22Rv1 (cell line): ENCODE data around the gene RETREG1.
A peak's percentile ranks its signal among the peaks of the same experiment; 100 is the strongest.

ENCODE experiments used
- H3K27ac ChIP-seq: fragments of 450-650 bp; 2 replicates; pipeline ENCODE4 v1.5.1; 2017
- CTCF ChIP-seq: fragments of 450-650 bp; IDR thresholded peaks from 2 replicates; pipeline ENCODE4 v1.5.1; 2017; ENCODE audit warnings: mild to moderate bottlenecking
- ZFX ChIP-seq: fragments of 450-650 bp; IDR thresholded peaks from 2 replicates; pipeline ENCODE4 v1.6.1; 2017; ENCODE audit warnings: antibody characterized with exemption, borderline replicate concordance

RETREG1 gene

GRCh38 chr5:16551628-16552027 is 65.2 kb downstream of the RETREG1 start:
- TF ChIP-seq ZFX, result no peak
- no peak for TF ChIP-seq CTCF
- no peak overlapping the region for H3K27ac ChIP-seq

GRCh38 chr5:16550316-16550952 is 66.4 kb downstream of the RETREG1 start:
- no peak for TF ChIP-seq ZFX
- TF ChIP-seq CTCF, result peak; percentile 91
- no peak overlapping the region for H3K27ac ChIP-seq

DNA sequence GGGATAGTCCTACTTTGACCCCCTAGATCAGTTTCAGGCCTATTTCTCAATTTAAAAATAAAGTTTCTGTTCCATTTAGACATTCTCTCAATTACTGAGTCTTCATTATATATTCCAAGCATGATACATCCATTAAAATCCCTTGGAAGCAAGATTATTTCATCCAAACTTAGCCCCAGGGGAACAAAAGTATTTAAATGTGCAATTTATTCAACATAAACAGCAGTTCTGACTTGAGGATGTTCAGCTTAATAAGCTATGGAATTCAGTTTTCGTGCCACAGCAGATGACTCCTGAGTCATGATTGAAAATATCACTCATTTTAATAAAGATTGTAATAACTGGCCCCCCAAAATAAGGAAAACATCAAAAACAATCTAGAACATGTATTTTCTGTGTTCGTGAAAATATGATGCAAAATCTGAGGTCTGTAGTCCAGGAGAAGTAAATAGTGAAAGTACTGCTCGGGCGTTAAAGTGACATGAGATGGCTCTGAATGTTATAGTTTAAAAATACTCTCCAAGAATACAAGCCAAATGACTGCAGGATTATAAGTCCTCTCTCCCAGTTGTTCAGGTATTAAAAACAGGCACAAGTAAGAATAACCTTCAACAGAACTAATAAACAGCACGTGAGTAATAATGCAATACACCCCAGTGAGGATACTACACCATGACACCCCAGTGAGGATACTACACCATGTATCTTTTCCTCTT is 67.1 kb downstream of the RETREG1 start:
- H3K27ac ChIP-seq, result no peak overlapping the region
- TF ChIP-seq ZFX (no peak), CTCF (no peak)

GRCh38 chr5:16548812-16549211 is 68.0 kb downstream of the RETREG1 start:
- no peak overlapping the region for H3K27ac ChIP-seq
- TF ChIP-seq ZFX, result no peak
- no peak for TF ChIP-seq CTCF

GRCh38 chr5:16548115-16548514 is 68.7 kb downstream of the RETREG1 start:
- H3K27ac ChIP-seq, result 0 out of 2 replicates have a peak overlapping the region, but pooled peaks have one; percentile 19
- TF ChIP-seq CTCF, result no peak
- no peak for TF ChIP-seq ZFX

DNA sequence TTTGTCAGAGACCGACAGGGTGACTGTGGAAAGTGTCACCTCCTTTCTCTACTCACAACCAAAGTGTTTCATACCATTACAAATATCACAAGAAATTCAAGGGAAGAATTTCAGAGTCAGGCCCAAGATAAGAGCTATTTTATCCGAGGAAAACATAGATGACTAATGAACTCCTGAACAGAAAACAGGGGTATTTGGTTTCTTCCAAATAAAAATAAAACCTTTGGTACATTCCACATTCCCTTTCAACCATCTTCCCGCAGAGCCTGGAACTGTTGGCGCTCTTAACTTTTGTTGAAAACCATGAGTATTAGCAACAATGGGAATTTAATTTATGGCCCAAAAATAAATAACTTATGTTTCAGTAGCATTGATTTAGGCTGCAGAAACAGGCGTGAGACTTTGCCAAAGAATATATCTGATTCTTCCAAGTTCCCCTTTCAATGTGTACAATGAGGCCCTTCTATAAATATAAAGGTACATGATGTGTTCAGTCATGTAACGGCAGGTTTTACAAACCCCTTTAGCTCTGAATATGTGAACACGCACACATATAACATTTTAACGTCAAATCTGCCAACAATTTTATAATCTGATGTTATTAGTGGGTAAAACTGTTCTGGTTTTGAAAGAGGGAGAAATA is 69.5 kb downstream of the RETREG1 start:
- 0 out of 2 replicates have a peak overlapping the region, but pooled peaks have one; percentile 19 for H3K27ac ChIP-seq
- TF ChIP-seq CTCF (no peak), ZFX (no peak)

GRCh38 chr5:16546732-16547131 is 70.1 kb downstream of the RETREG1 start:
- H3K27ac ChIP-seq, result 0 out of 2 replicates have a peak overlapping the region, but pooled peaks have one; percentile 19
- no peak for TF ChIP-seq CTCF
- TF ChIP-seq ZFX, result no peak
